OCI-LY1 (cell line): Measurements from ENCODE around the gene HM13.

Experiments used
- EZH2 ChIP-seq: fragments of 200-600 bp; sonication (generic), shearing (Covaris generic); IDR thresholded peaks from 2 replicates; pipeline ENCODE4 v1.8.0; 2017; ENCODE audit warnings: borderline replicate concordance, mixed run types, mild to moderate bottlenecking, antibody characterized with exemption, low read length, moderate library complexity, mixed read lengths
- TF ChIP-seq, protein P1 (sequence below): fragments of 200-600 bp; sonication (generic), shearing (Covaris generic); IDR thresholded peaks from 2 replicates; pipeline ENCODE4 v1.5.1; 2017; ENCODE audit warnings: mild to moderate bottlenecking, antibody characterized with exemption, low read length, moderate library complexity, mixed read lengths

DNA sequence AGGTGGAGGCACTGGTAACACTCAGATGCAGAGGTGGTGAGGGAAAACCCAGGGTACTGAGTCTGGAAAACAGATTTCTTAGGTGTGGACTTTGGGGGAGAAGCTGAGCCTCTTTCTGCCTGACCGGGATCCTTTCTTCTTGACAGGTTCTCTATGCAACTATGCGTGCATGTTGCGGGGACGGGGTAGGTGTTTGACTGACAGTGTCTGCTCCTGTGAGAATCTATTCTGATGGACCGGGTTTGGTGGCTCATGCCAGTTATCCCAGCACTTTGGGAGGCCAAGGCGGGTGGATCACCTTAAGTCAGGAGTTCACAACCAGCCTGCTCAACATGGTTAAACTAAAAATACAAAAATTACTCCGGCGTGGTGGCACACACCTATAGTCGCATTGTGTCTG, 63.0 kb downstream of the HM13 start:
- TF ChIP-seq EZH2, result no peak
- TF ChIP-seq, protein P1, sequence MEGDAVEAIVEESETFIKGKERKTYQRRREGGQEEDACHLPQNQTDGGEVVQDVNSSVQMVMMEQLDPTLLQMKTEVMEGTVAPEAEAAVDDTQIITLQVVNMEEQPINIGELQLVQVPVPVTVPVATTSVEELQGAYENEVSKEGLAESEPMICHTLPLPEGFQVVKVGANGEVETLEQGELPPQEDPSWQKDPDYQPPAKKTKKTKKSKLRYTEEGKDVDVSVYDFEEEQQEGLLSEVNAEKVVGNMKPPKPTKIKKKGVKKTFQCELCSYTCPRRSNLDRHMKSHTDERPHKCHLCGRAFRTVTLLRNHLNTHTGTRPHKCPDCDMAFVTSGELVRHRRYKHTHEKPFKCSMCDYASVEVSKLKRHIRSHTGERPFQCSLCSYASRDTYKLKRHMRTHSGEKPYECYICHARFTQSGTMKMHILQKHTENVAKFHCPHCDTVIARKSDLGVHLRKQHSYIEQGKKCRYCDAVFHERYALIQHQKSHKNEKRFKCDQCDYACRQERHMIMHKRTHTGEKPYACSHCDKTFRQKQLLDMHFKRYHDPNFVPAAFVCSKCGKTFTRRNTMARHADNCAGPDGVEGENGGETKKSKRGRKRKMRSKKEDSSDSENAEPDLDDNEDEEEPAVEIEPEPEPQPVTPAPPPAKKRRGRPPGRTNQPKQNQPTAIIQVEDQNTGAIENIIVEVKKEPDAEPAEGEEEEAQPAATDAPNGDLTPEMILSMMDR, result no peak
